OCI-M1 (cell line): ENCODE results near the gene SH3YL1.

Experiments used
- DNase-seq: peaks from one replicate; lab custom pipeline; 2025; lab: John Stamatoyannopoulos, UW

The SH3YL1 gene

GRCh38 chr2:263774-264492, at the start of gene SH3YL1:
TSS of gene SH3YL1 (minus strand) at chr2:264032. CDS start at chr2:263984, 48 bp downstream.
- peak; percentile 45 for DNase-seq

- no peak for DNase-seq
Observed at GRCh38 chr2:310994-311393, 47.2 kb upstream of the SH3YL1 start.

- no peak for DNase-seq
Observed at GRCh38 chr2:309954-310510, 46.2 kb upstream of the SH3YL1 start.

- no peak for DNase-seq
Observed at GRCh38 chr2:309148-309953, 45.5 kb upstream of the SH3YL1 start.

GRCh38 chr2:305366-305765, 41.5 kb upstream of the SH3YL1 start:
- no peak for DNase-seq

GRCh38 chr2:296354-296753, 32.5 kb upstream of the SH3YL1 start:
- DNase-seq, result no peak

- no peak for DNase-seq
Observed at GRCh38 chr2:295090-295489, 31.3 kb upstream of the SH3YL1 start.

GRCh38 chr2:290090-290722, 26.4 kb upstream of the SH3YL1 start:
- peak; percentile 63 for DNase-seq

GRCh38 chr2:289362-290089, 25.7 kb upstream of the SH3YL1 start:
- peak; percentile 18 for DNase-seq

- DNase-seq, result no peak
Observed at GRCh38 chr2:288758-289361, 25.0 kb upstream of the SH3YL1 start.

- no peak for DNase-seq
Observed at GRCh38 chr2:287911-288757, 24.3 kb upstream of the SH3YL1 start, which contains the start of gene ALKAL2. TSS of gene ALKAL2 (minus strand) at chr2:288091. CDS start at chr2:287835, 256 bp downstream.

- no peak for DNase-seq
Observed at GRCh38 chr2:287471-287885, 23.6 kb upstream of the SH3YL1 start.

GRCh38 chr2:286774-287392, 23.1 kb upstream of the SH3YL1 start:
- DNase-seq, result no peak

GRCh38 chr2:286035-286434, 22.2 kb upstream of the SH3YL1 start:
- DNase-seq, result no peak

GRCh38 chr2:285531-285930, 21.7 kb upstream of the SH3YL1 start:
- no peak for DNase-seq

GRCh38 chr2:284896-285492, 21.2 kb upstream of the SH3YL1 start:
- no peak for DNase-seq

- DNase-seq, result no peak
Observed at GRCh38 chr2:283996-284794, 20.4 kb upstream of the SH3YL1 start.

- no peak for DNase-seq
Observed at GRCh38 chr2:282371-283263, 18.8 kb upstream of the SH3YL1 start.
